ENCODE data around the gene RAB3IL1. TPM values are rescaled to one million over a fixed set of nuclear protein-coding genes. Genes with fewer than 3 reads are reported as not detected.

Gene RAB3IL1
- total RNA-seq, 2 experiments from 2014 or later, result not detected

GRCh38 chr11:61898247-61898582, 19.2 kb downstream of the RAB3IL1 start:
- Histone ChIP-seq H3K4me1 (ENCODE audit: insufficient read depth, low read length) (peaks cover 9% of the 10 kb centered on the region), H3K4me3 (ENCODE audit: low read length) (no peak overlapping the region), H3K9me3 (ENCODE audit: control insufficient read depth in 1 of 2, insufficient read depth in 1 of 2, low read length in 2 of 2) (no peaks in the 10 kb centered on the region), H3K36me3 (ENCODE audit: insufficient read depth, low read length) (no peaks in the 10 kb centered on the region), H3K27ac (ENCODE audit: low read depth in 1 of 2, low read length in 2 of 2) (no peak overlapping the region), H3K27me3 (ENCODE audit: control insufficient read depth in 1 of 2, insufficient read depth in 2 of 2, low read length in 2 of 2) (no peaks in the 10 kb centered on the region)
- Mint-ChIP-seq H3K27me3 (no peaks in the 10 kb centered on the region), H3K4me3 (no peak overlapping the region), H3K27ac (no peak overlapping the region), H3K4me1 (ENCODE audit: low read depth) (peaks cover 6% of the 10 kb centered on the region), H3K36me3 (ENCODE audit: low read depth) (no peaks in the 10 kb centered on the region), H3K9me3 (no peaks in the 10 kb centered on the region)
- peak in 1 of 14 experiments; percentile 36 for DNase-seq
- no peak for TF ChIP-seq CTCF (IDR thresholded peaks at IDR 0.05)
- intact Hi-C loops (cut with DNase I, micrococcal nuclease), result loop anchor here (1.0 to 5.0 kb wide), 5 partner anchors 49 to 210 kb away; partner anchors contain the start of gene FTH1 (in 2 of the 2)
- ChIA-PET CTCF (interaction anchor here (0.6 to 8.1 kb wide), 25 partner anchors 17 to 226 kb away, joined by 3 to 207 read pairs (median 5); partner anchors contain the start of genes FTH1 and INCENP), POLR2A (interaction anchor here (1.4 to 2.0 kb wide), 3 partner anchors 70 to 184 kb away, joined by 3 to 10 read pairs (median 5); partner anchors contain the start of gene FTH1)
- ATAC-seq (ENCODE audit: poor library complexity), result no peak

DNA sequence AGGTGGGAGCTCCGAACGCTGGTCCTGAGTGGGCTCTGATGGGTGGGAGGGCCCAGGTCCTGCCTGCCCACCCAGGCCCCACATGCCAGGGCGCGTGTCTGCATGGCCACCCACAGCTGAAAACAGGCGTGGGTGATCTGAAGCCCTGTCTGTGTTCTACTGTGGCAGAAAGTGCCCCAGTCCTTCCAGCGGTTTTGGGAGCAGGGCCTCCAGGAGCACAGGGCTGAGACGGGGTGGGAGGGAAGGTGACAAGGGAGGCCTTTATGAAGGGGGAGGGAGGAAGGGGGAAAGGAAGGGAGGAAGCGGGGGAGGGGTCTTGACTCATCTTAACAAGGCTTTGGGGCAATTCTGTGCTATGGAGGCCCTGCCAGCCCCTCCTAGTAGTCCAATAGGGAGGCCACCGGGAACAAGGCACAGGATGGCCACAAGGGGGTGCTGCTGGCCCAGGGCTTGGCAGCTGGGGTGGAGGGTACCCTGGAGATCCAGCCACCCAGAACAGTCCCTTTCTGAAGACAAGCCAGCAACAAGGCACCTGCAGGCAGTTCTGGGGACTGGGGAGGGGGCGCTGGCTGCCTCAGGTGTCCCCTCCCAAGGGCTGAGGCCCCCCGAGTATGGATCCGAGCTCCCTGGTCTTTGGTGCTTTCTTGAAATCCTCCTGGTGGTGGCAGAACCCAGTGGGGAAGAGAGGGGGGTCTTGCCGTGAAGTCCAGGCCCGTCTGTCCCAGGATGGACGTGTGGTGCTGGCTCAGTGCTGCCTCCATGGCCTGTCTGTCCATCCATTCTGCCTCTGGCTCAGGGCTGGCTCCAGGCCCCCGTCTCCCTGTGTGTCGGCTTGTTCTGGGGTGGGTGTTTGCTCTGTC, 19.7 kb downstream of the RAB3IL1 start:
- H3K9me3 ChIP-seq (ENCODE audit: control insufficient read depth in 1 of 2, insufficient read depth in 1 of 2, low read length in 2 of 2), result no peaks in the 10 kb centered on the region
- TF ChIP-seq CTCF (IDR thresholded peaks at IDR 0.05), result peak; percentile 76
- ATAC-seq (ENCODE audit: poor library complexity), result peak; percentile 56
- H3K4me3 ChIP-seq (ENCODE audit: low read length), result no peak overlapping the region
- intact Hi-C loops (cut with DNase I, micrococcal nuclease), result loop anchor here (1.0 to 5.0 kb wide), 5 partner anchors 50 to 211 kb away; partner anchors contain the start of gene FTH1 (in 2 of the 2)
- peak; percentile 66 to 85 (median 74) for DNase-seq
- peaks cover 6% of the 10 kb centered on the region for H3K4me1 Mint-ChIP-seq (ENCODE audit: low read depth)
- H3K4me1 ChIP-seq (ENCODE audit: insufficient read depth, low read length), result peaks cover 9% of the 10 kb centered on the region
- H3K27ac ChIP-seq (ENCODE audit: low read depth in 1 of 2, low read length in 2 of 2), result no peak overlapping the region
- H3K9me3 Mint-ChIP-seq, result no peaks in the 10 kb centered on the region
- POLR2A ChIA-PET, result interaction anchor here (1.4 to 2.0 kb wide), 3 partner anchors 70 to 185 kb away, joined by 3 to 10 read pairs (median 5); partner anchors contain the start of gene FTH1
- CTCF ChIA-PET, result interaction anchor here (0.6 to 8.1 kb wide), 24 partner anchors 16 to 226 kb away, joined by 3 to 207 read pairs (median 5); partner anchors contain the start of genes FTH1 and INCENP
- no peaks in the 10 kb centered on the region for H3K27me3 ChIP-seq (ENCODE audit: control insufficient read depth in 1 of 2, insufficient read depth in 2 of 2, low read length in 2 of 2)
- no peaks in the 10 kb centered on the region for H3K27me3 Mint-ChIP-seq
- H3K27ac Mint-ChIP-seq, result no peak overlapping the region
- no peaks in the 10 kb centered on the region for H3K36me3 Mint-ChIP-seq (ENCODE audit: low read depth)
- no peak overlapping the region for H3K4me3 Mint-ChIP-seq
- H3K36me3 ChIP-seq (ENCODE audit: insufficient read depth, low read length), result no peaks in the 10 kb centered on the region

- Mint-ChIP-seq H3K4me3 (no peak overlapping the region), H3K4me1 (ENCODE audit: low read depth) (peaks cover 10% of the 10 kb centered on the region), H3K27me3 (no peaks in the 10 kb centered on the region), H3K27ac (no peak overlapping the region), H3K9me3 (no peaks in the 10 kb centered on the region), H3K36me3 (ENCODE audit: low read depth) (no peaks in the 10 kb centered on the region)
- Histone ChIP-seq H3K27ac (ENCODE audit: low read depth in 1 of 2, low read length in 2 of 2) (no peak overlapping the region), H3K4me1 (ENCODE audit: insufficient read depth, low read length) (peaks cover 15% of the 10 kb centered on the region), H3K27me3 (ENCODE audit: control insufficient read depth in 1 of 2, insufficient read depth in 2 of 2, low read length in 2 of 2) (no peaks in the 10 kb centered on the region), H3K36me3 (ENCODE audit: insufficient read depth, low read length) (no peaks in the 10 kb centered on the region), H3K4me3 (ENCODE audit: low read length) (no peak overlapping the region), H3K9me3 (ENCODE audit: control insufficient read depth in 1 of 2, insufficient read depth in 1 of 2, low read length in 2 of 2) (no peaks in the 10 kb centered on the region)
- no peak for DNase-seq
- ChIA-PET CTCF (interaction anchor here (1.1 to 8.1 kb wide), 7 partner anchors 40 to 218 kb away, joined by 3 to 207 read pairs (median 29); no protein-coding TSS in a partner anchor), POLR2A (interaction anchor here (2.0 kb wide), 1 partner anchor 185 kb away, joined by 10 read pairs; no protein-coding TSS in a partner anchor)
- TF ChIP-seq CTCF (IDR thresholded peaks at IDR 0.05), result no peak
- ATAC-seq (ENCODE audit: poor library complexity), result no peak
- intact Hi-C loops (cut with DNase I, micrococcal nuclease), result loop anchor here (5.0 kb wide), 3 partner anchors 50 to 100 kb away; partner anchors contain the start of gene FTH1 (in 2 of the 2)
Observed at GRCh38 chr11:61896665-61897386, 20.5 kb downstream of the RAB3IL1 start.
